GM21526 (cell line): ENCODE results near the gene U2AF2.

Experiments used
- ATAC-seq: cut with Tn5 transposase; IDR thresholded peaks from one replicate; pipeline ENCODE4 v1.9.1; 2021; ENCODE audit warnings: moderate library complexity; ENCODE audit not compliant: unreplicated experiment, low FRiP score

The U2AF2 gene

GRCh38 chr19:55654323-55654867, 440 bp upstream of the U2AF2 start:
- ATAC-seq, result peak; percentile 50

GRCh38 chr19:55655648-55656040, 809 bp downstream of the U2AF2 start:
- ATAC-seq, result no peak

GRCh38 chr19:55656552-55656951, 1.7 kb downstream of the U2AF2 start:
- ATAC-seq, result no peak

DNA sequence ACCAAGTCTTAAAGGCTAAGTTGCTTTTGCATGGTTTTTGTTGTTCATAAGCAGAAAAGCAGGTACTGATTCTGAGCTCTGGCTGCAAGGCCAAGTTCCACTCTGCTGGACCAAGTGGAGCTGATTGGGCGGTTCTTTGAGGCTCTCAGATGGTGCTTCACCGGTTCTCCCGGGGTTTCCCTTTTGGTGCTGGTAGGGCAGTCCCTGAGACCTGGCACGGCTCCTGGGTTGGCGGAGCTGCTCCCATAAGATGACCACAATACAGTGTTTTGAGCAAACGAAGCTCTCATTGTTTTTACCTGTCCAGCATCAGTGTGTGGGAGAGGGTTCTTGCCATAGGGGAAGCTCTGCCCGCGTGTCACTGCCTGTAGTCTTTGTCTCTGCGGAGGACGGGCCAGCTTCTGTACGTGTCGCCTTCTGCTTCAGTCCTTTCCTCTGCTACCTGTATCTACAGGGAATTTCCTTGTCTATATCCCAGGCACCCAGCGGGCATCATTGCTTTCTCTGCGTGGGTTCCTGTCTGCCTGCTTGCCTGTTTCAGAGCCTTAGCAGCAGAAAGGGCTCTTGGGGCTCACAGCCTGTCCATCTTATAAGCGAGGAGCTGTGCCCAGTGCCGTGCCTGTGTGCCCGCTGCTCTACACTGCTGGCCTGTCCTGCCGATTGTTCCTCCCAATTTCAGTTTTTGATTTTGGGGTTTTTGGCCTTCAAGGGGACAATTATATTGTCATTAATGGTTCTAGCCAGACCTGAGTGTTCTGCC, 2.3 kb downstream of the U2AF2 start:
- ATAC-seq, result no peak

GRCh38 chr19:55658846-55659459, 4.1 kb downstream of the U2AF2 start:
- no peak for ATAC-seq

DNA sequence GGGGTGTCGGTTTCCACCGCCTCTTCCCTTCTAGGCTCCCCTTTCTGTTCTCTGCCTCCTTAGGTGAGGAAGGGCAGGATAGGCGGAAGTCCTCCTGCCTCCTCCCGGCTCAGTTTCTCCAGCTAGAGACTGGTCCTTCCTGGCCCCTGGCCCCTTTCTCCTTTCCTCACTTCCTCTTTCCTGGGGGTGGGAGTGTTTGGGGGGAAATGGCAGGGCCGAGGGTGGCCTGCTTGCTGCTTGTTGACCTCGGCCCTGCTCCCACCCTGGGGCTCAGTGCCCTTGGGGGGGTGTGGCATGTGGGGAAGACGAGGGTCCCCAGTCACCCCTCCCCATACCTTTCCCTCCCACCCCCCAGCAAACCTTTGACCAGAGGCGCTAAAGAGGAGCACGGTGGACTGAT, 5.0 kb downstream of the U2AF2 start:
- ATAC-seq, result no peak

GRCh38 chr19:55660404-55660803, 5.6 kb downstream of the U2AF2 start:
- ATAC-seq, result no peak

GRCh38 chr19:55660991-55661390, 6.2 kb downstream of the U2AF2 start:
- no peak for ATAC-seq

DNA sequence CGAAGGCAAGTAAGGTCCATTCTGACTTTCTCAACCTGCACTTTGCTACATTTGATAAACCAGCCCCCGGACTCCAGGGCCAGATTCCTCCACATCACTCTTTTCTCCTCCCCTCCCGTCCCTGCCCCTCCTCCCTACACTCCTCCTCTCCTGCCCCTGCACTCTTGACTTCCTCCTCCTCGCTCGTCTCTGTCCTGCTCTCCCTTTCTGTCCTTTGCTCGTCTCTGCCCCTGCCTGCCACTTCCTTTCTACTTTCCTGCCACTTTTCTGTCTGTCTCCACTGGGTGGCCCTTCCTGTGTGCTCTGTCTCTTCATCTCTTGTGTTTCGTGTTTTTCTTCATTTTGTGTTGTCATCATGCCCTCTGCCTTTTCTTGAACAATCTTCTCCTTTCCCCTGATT, 7.0 kb downstream of the U2AF2 start:
- ATAC-seq, result no peak

DNA sequence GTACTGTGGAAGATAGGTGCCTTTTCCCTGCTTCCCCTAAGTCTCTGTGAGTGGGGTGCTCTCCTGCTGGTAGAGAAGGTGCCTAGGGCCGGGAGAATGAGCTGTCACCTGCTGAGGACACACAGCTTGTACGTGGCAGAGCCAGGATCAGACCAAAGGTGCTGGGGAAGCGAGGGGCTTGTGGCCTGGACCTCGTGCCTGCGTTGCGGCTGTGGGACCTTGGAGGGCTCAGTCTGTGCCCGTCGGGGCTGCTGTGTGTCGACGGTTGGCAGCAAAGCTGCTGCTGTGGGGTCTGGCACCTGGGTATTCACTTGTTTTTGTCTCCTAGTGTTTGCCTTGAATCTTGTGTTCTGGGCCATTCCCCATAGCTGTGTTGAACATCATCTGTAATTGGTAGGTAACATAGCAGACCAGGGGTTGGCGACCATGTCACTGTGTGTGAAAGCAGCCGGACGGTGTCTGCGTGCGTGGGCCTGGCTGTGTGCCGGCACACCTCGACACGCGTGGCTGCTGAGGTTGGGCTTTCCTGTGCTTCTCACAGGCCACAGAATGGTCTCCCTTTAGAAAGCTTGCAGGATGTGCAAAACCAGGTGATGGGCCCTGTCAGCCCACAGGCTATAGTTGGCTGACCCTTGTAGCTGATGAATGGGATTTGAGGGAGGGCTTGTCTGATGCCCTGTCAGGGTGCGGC, 9.2 kb downstream of the U2AF2 start:
- ATAC-seq, result no peak

GRCh38 chr19:55666343-55667005, 11.6 kb downstream of the U2AF2 start:
- no peak for ATAC-seq

DNA sequence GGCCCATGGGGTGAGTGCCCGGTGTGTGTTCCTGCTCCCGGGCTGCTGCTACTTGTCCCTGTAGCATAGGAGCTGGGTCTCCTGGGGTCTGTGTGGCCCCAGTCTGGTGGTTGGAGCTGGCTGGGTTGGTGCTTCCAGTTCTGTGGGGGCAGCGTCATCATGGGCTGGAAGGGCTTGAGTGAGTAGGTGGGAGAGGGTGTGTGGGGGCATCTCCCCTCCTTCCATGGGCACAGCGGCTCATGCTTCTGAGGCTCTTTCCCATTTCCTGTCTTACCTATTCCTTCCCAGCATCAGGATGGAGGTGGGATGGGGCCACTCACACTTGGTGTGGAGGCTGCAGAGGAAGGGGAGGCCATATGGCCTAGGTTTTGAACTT, 12.2 kb downstream of the U2AF2 start:
- ATAC-seq, result no peak

- ATAC-seq, result no peak
Observed at GRCh38 chr19:55667511-55667910, 12.7 kb downstream of the U2AF2 start.

- no peak for ATAC-seq
Observed at GRCh38 chr19:55667958-55668357, 13.1 kb downstream of the U2AF2 start.

DNA sequence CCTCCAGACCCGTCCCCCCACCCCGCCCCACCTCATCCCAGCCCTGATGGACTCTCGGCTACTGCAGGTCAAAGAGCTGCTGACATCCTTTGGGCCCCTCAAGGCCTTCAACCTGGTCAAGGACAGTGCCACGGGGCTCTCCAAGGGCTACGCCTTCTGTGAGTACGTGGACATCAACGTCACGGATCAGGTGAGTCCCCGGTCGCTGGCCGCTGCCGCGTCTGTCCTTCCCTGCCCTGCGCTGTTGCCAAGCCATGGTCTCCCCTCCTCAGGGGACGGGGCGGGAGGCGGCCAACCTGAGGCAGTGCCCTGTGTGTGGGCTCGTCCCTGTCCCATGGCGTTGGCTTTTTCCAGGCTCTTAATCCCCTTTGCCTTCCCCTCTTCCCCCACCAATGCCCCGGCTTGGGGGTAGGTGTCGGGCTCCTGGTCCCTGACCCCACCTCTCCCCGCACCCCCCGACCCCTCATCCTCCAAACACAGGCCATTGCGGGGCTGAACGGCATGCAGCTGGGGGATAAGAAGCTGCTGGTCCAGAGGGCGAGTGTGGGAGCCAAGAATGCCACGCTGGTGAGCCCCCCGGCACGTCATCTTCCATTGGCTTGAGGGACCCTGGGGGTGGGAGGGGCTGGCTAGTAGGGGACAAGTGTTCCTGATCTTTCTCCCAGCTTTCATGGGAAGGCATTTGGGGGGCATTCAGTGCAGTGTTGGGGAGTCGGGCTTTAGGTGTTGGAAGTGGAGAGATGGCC, 13.9 kb downstream of the U2AF2 start:
- no peak for ATAC-seq

DNA sequence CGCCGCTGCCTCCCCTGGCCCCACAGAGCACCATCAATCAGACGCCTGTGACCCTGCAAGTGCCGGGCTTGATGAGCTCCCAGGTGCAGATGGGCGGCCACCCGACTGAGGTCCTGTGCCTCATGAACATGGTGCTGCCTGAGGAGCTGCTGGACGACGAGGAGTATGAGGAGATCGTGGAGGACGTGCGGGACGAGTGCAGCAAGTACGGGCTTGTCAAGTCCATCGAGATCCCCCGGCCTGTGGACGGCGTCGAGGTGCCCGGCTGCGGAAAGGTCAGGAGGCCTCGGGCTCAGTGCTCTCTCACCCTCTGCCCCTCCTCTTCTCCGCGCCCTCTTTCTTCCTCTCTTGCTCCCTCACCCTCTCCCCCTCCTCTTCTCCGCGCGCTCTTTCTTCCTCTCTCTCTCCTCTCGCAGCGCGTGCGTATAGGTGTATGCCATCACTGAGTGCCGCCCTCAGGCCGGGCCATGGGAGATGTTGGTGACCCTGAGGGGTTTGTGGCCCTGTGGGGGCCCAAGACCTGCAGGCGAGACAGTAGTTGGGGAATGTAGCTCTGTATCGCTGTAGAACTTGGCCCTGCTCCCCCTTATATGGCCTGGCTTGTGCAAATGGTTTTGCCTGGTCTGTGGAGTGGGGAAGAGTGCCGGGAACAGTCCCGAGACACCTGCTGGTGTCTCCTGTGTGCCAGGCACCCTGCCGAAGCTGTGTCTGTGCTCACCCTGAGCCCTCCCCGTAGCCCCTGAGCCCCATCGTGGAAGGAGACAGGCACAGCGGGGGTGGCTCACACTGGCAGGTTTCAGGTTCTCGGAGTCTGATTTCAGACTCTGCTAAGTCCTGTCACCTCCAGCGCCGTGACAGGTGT, 14.8 kb downstream of the U2AF2 start:
- ATAC-seq, result no peak

DNA sequence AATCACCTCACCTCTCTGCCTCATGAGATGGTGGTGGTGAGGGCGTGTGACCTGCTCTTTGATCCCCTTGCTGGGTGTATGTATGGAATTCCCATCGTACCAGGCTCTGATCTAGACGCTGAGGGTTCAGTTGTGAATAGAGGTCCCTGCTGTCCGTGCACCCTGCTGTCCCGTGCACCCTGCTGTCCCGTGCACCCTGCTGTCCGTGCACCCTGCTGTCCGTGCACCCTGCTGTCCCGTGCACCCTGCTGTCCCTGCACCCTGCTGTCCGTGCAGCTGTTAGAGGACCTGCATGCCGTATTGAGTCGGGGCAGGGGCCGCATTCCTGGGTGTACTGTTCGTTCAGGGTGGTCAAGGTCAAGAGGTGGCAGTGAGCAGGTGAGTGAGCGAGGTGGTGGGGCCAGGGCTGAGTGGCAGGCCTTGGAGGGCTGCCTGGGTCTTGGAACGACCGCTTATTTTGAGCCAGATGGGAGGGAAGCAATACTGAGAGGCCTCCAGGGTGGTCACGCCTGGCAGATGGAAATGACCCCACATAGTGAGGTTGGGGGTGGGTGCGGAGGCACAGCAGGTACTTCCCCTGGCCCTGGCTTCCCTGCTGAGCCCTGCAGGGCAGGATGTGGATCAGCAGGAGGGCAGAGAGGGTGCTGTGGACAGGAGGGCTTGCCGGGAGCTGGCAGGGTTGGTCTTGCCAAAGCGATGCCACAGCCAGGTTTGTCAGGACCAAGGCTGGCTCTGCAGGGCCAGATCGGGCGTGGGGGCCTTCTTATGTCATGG, 15.6 kb downstream of the U2AF2 start:
- no peak for ATAC-seq

GRCh38 chr19:55671054-55671378, 16.2 kb downstream of the U2AF2 start:
- no peak for ATAC-seq

DNA sequence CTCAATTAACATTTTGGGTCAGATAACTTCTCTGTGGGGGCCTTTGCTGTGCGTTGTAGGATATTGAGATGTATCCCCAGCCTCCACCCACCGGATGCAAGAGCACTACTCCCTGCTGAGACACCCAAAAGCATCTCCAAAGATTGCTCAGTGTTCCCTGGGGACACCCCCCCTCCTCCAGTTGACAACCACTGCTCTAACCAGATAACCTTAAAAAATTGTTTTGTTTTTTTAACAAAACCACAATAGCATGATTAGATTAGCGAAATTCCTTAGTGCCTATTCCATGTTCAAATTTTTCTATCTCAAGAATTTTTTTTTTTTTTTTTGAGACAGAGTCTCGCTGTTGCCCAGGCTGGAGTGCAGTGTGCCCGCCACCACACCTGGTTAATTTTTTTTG, 17.6 kb downstream of the U2AF2 start:
- ATAC-seq, result no peak
